ENCODE results near the gene PPFIA1.

DNA sequence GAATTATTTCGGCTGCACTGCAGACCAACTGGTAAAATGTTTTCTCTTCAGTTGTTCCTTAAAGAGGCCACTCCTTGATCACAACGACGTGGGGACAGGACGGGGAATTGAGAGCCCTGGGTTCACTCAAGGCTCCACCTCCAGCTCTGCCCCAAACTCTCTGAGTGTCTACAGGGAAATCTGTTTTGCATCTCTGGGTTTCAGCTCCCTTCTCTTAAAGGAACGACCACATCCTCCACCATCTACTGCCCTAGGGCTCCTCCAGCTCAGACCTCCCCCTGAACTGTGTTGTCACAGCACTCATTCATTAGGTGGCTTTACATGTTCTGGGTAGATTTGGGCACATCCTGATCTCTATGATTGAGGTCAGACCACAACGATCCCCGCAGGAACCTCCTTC lies 5.1 kb upstream of the PPFIA1 start:
- TF ChIP-seq, protein P1, sequence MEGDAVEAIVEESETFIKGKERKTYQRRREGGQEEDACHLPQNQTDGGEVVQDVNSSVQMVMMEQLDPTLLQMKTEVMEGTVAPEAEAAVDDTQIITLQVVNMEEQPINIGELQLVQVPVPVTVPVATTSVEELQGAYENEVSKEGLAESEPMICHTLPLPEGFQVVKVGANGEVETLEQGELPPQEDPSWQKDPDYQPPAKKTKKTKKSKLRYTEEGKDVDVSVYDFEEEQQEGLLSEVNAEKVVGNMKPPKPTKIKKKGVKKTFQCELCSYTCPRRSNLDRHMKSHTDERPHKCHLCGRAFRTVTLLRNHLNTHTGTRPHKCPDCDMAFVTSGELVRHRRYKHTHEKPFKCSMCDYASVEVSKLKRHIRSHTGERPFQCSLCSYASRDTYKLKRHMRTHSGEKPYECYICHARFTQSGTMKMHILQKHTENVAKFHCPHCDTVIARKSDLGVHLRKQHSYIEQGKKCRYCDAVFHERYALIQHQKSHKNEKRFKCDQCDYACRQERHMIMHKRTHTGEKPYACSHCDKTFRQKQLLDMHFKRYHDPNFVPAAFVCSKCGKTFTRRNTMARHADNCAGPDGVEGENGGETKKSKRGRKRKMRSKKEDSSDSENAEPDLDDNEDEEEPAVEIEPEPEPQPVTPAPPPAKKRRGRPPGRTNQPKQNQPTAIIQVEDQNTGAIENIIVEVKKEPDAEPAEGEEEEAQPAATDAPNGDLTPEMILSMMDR (IDR thresholded peaks at IDR 0.05), result no peak
- no peak for TF ChIP-seq EP300 (IDR thresholded peaks at IDR 0.05)
- TF ChIP-seq POLR2AphosphoS5 (IDR thresholded peaks at IDR 0.05), result no peak

All from upper lobe of left lung (tissue), 4 donors.